Measurements from ENCODE around the gene RCC2.
A peak's percentile ranks its signal among the peaks of the same experiment; 100 is the strongest.
"Not testable (repeated sequence)": the region's sequence is repeated elsewhere in the genome, so short reads cannot be mapped to it uniquely, and the experiment has no call there.

The RCC2 gene

DNA sequence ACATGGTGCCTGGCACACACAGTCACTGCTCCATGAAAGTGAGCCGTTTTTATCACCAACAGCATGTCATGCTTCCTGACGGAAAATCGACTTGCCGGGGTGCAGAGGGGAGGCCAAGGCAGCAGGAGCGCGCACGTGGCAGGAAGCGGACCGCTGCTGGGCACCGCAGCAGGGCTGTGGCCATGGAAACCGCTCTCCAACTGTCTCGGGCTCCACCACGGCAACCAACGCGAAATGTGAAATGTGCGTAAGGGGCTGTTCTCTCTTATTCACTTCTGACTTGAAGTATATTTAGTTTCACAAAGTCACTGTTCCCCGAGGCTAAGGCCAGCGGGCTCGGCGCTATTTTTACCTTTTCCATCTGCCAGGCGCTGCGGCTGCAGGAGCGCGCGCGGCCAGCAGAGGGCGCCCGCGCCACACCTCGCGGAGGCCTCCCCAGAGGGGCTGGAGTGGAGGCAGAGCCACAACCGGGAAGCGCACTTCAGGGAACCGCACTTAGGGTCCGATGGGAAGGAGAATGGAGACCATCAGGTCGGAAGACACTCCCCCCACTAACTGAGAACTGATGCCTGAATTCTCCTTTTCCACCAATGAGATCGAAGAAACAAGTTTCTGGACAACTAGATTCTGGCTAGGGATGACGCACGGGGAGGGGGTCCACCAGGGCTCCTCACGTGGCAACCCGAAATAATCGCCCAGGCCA is 19.7 kb downstream of the RCC2 start:
- peak; percentile 42 for DNase-seq (ENCODE audit: low spot score)

DNA sequence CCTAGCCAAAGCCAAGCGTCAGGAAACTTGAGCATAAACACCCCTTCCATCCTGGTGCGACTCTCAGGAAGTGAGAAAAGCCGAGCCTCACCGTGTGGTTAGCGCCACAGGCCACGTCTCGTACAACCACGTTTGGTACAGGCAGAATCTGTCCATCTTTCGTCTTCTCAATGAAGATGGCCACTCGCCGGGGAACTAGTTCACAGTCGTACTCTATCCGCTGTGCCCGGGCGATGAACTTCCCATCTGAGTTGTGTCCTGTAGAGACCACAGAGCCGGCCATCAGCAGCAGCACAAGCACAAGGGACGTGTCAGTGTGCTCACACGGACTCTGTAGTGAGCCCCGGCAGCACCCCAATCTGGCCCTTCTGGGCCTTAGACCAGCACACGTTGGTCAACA is 23.1 kb downstream of the RCC2 start:
- no peak for DNase-seq (ENCODE audit: low spot score)

DNA sequence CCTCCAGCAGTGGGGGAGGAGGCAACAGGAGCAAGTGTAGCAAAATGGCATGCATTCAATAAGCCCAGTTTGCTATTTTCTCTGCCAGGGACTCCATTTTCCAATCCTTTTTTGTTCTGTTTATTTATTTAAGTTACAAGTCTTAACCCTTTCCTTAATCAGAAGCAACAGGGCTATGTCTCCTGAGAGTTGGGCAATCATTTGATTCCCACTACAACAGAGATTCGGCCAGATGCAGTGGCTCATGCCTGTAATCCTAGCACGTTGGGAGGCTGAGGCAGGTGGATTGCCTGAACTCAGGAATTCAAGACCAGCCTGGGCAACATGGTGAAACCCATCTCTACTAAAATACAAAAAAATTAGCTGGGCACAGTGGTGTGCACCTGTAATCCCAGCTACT is 25.5 kb downstream of the RCC2 start:
- no peak for DNase-seq (ENCODE audit: low spot score)

DNA sequence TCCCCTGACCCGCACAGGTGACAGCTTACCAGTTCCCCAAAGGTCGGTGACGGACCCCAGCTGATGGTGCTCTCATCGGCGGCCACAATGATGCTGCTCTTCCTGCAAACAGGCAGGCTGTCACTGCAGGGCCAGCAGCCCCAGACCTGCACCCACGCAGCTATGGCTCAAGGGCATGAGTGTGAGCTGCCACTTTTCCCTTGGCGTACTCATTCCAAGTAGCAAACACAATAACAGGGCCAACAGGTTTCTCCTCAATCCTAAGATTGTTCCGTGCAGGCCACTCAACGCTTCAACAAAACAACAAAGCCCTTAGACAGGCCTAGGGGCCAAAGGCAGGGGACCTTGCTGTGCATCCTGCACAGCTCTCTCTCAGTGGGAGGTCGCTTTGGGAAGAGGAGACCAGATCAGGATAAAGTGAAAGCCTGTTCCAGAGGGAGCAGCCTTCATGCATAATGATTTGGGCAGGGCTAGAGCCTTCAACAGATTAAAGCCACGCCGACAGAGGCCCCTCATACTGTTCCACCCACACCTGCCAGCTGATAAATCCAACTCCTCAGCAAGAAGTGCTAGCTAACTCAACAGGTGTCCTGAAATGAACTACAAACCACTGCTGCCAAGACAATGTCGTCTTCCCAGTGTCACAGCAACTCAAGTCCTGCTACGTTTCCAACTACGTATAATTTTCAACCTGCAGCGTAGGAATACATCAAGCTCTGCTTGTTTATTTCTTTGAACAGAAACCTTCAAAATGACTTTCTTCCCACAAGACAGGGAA is 27.2 kb downstream of the RCC2 start:
- DNase-seq (ENCODE audit: low spot score), result no peak

DNA sequence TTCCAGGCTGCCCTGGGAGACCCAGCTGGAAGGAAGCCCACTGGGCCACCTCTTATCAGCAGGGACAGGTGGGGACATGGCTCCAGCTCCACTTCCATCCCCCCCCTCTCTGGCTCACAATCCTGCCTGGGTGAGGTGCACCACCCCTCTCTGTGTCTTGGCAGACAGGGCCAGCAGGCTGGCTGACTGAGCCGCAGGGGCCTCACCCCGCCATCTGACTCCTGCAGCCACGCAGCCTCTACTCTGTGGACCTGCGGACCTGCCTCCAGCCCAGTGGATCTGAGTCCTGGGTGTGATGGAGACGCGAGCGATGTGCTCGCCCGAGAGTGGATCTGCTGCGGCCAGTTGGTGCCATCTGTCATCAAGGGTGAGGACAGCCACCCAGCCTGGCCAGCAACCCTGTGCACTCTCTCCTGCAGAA is 30.1 kb downstream of the RCC2 start:
- DNase-seq (ENCODE audit: low spot score), result no peak

DNA sequence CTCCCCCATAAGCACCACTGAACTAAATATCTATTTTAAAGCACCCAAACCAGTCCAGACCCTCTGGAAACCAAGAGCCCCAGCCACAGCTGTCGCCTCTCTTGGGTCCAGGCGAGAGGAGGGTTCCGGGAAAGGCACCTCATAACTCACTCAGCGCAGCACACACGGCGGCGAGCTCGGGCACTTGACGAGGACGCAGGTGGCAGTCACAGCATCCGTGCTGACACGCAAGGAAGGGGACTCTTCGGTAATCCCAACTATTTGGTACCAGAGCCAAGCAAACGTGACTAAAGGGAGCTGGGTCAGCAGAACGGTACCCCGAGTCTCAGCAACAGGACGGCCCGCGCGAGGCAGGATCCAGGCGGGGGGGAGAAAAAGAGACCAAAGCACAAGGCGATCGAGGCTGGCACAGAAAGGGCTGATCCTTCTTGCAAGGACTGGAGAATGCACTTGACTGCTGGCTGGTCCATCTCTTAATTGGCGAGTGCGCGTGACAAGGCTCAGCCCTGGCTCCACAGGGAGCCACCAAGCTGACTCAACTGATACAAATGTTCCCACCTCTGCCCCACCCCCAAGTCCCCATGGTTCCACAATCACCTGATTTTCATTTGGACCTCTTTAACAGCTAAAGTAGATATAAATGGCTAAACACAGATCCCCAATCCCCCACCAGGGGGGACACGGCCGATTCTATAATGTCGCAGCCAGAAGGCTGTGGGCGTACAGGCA is 31.5 kb downstream of the RCC2 start:
- not testable (repeated sequence) for DNase-seq (ENCODE audit: low spot score)

DNA sequence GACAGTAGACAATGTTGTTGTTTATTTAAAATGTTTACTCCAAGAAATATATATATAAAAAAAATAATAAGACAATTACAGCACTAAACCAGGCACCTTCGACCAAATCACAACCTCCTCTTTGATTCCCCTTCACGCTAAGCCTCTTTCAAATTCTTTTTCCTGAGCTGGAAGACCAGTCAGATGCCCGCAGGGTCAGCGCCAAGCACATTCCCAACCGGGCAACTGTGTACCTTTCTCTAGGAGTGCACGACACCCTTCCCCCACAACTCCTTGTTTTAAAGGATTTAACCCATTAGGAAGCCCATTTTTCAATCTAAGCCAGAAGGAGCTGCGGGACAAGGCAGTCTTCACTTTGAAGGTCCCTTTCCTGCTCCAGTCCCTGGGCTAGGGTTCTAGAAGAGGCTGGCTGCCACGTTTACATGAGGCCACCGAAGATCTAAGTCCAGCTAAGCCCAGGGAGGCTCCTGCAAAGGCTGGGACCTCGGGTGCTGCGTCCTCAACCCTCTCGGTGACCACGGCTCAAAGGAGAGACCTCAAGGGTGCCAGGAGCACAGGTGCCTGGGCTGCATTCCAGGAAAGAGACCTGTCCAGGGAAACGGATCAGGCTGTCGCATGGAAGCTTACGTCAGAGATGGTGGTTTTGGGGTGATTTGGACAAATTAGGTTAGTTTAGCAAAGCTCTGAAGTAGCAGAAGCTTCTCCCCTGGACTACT is 32.6 kb downstream of the RCC2 start:
- DNase-seq (ENCODE audit: low spot score), result not testable (repeated sequence)

DNA sequence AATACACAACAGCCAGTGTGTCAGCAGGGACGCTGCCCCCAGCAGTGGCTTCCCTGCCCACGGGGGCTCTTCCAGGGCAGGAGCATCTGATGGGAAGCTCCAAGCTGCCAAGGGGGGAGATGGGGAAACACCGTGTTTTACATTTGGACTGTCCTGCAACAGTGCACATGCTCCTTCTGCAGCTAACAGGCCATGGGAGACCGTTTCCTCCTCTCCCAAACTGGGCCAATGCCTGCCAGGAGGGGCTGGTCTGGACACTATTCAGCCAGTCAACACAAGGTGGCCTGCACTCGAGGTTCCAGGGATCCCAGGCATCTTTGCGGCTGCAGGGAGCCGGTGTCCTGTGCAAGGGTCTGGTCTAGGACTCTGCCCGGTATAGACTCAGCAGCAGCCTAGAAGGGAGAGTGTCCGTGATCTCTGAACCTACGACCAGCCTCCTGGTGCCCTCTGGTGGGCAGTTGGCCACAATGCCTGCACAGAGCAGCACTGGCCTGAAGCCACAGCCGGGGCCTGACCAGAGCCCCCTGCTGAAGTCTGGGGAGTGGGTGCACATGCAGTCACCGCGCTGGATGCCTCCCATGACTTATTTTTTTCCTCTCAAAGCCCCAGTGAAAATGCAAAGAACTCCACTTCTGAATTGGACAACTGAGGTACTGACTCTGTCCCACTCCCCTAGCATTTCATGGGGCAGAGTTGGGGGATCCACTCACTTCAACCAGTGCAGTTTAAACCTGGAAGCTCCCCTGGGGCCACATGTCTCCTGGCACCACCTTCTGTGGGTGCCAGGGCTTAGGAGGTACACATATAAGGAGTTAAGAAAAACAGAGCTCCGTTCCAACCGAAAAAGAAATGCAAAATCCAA is 33.3 kb downstream of the RCC2 start:
- peak; percentile 43 for DNase-seq (ENCODE audit: low spot score)

DNA sequence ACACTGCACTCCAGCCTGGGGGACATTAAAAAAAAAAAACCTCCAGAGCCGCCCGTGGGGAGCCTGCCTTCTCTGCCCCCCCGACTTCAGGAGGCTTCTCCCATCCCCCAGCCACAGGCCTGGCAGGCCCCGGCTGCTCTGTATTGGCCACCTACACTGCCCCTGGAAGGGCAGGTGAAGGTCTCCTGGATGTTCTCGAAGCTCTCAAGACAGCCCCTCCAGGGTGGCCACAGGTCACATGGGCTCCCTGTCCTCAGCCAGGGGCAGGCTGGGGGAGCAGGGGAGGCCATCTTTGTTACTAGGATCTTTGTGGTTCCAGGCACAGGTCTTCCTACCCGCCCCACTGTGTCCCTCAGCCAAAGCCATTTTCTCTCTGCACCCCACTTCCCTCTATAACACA is 34.7 kb downstream of the RCC2 start:
- DNase-seq (ENCODE audit: low spot score), result no peak

DNA sequence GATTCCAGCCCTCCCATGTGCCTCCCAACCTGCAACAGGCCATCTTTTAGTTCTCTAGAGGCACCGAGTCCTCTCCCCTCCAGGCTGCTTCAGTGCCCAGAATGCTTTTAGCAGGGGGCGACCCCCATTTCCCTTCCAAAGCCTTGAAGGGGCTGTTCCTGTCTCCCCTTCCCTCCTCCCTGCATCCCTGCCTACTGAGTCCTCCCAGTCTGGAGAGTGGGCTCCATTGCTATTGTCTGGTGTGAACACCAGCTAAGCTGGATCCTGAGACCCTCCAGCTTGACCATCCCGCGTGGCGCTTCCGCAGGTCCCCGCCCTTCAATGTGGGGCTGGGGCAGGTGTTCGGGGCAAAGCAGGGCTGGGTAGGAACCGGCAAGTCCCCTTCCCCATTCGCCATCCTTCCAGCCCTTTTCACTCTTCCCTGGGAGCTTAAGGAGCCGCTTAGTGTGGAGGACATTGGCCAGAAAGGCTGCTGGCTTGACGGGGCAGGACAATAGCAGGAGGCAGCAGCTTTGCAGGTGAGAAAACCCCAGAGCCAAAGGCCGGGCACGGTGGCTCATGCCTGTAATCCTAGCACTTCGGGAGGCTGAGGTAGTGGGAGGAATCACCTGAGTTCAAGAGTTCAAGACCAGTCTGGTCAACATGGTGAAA is 35.3 kb downstream of the RCC2 start:
- no peak for DNase-seq (ENCODE audit: low spot score)

DNA sequence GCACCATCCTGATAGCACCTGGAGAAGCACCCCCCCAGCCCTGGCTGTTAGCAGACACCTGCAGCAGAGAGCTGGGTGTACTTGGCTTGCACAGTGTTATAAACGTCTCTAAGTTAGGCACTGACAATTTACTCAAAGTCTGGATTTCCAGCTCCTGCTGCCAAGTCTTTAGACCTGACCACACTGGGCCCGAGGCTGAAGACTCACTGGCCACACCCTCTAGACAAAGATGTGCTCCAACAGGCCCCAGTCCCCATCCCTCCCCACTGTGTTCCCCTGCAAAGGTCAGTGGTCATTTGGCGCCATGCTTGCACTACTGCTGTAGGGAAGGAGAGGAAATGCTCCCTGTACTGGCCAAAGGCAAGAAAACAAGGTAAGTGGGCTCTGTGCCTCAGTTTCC is 36.4 kb downstream of the RCC2 start:
- no peak for DNase-seq (ENCODE audit: low spot score)

DNA sequence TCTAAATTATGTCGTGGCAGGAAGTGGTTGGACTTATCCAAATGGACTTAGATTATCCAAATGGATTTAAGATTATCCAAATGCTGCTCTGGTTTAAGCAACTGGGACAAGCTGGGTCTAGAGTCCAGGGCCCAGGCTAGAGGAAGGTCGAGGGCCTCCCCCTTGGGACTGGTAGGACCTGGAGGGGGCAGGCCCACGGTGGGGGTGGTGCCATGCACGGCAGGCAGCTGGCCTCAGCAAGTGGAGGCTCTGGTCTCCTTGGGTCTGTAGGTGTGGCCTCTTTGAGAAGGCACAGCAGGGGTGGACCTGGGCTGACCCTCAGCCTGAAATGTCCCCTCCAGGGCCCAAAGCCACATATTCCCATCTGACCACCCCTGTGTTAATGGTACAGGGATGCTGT is 37.6 kb downstream of the RCC2 start:
- no peak for DNase-seq (ENCODE audit: low spot score)

DNA sequence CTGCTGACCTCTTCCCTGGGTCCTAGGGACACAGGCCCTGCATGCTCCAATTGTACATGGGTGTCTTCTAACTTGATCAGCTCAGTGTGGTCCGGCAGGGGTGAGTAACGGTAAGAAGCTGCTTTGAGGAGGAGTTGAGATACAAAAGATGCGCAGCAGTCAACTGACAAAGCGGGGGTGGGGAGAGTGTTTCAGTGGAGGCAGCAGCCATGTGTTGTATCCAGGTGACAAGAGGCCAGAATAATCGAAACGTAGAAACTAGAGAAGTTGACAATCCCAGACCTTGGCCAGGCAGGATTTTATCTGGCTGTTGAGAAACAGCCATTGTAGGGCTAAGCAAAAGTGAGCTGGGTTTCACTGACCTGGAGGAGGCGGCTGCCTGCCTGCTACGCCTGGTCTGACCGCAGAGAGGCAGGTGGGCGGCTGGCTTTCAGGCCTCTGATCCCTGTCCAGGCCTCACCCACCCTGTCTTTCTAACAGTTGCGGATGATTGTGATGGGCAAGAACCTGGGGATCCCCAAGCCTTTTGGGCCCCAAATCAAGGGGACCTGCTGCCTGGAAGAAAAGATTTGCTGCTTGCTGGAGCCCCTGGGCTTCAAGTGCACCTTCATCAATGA is 38.6 kb downstream of the RCC2 start:
- no peak for DNase-seq (ENCODE audit: low spot score)

DNA sequence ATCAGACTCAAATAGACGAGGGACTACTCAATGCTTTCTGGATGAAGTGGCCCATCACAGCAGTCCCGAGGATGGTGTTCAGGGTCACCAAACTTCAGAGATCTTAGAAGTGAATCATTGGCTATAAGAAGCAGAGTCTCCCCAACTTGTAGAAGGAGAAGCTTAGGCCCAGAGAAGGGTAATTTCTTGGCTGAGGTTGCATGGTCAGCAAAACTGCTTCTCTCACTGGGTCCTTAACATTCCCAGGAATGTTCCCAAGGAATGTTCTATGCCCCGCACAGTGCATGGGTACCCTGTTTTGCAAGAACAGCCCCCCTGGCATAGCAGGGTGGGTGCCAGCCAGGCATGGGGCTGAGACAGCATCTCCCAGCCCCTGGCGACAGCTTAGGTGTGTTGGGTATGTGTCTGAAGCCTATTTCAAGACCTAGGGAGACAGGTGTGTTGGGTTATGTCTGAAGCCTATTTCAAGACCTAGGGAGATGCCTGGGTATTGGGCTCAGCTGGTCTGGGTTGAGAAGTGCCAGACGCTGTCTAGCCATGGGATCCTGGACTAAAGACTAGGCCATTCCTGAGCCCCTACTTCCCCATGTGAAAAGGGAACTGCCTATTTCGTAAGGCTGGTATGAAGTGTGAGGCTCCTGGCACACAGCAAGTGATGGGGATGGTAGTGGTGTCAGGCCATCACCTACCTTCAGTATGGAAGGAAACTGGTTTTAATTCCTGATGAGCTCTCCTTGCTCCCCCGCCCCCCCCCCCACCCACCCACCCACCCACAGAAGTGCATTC is 41.4 kb downstream of the RCC2 start:
- DNase-seq (ENCODE audit: low spot score), result no peak

DNA sequence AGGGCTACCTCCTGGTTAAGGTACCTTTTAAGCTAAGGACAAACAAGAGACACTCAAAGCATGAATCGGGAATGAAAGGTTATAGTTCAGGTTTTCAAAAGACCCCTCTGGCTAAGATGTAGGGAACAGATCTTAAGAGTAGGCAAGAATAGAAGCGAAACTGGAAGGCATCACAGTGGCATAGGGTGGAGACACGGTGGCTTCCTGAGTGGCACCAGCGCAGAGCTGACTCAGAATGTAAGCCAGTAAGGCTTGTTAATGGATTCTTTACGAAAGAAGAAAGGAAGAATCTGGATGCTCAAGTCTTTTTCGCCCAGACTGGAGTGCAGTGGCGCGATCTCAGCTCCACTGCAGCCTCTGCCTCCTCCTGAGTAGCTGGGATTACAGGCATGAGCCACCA is 46.2 kb downstream of the RCC2 start:
- no peak for DNase-seq (ENCODE audit: low spot score)

DNA sequence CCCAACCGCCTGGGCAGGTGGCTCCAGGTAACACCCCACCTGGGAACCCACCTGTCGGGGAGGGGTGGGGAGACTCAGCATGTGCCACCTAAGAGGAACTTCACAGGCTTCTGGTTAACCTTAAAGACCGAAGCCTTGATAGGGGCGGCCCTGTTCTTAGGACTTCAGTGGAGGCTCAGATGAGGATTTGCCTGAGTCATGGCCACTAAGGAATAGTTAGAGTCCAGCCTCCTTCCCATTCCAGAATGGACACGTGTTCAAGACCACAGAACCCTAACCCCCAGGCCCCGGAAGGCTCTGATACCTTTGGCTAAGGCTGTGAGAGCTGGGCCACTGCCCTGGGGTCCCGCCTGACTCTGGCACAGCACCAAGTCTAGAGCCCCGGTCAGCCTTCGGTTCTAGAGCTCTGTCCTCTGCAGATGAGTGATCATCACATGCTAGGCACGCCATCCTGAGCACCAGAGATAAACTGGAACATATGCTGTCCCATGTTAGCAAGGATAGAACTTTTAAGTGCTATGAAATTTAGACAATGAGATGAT is 47.2 kb downstream of the RCC2 start:
- DNase-seq (ENCODE audit: low spot score), result no peak

DNA sequence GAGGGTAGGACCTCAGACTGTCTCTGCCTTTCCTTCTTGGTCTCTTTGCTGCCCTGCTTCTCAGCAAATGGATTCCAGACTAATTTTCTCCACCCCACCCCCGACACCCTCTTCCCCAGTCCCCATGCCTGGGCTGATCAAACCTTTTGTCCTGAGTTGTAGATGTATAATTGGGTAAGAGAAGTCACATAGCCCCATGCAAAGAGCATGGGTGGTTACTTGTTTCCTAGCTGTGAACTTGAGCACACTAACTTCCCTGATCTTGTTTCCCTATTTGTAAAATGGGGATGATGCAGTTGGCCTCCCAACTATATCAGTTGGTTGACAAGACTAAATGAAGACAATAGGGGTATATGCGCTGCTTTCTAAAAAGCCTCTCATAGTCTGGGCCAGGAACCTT is 58.3 kb downstream of the RCC2 start:
- no peak for DNase-seq (ENCODE audit: low spot score)

DNA sequence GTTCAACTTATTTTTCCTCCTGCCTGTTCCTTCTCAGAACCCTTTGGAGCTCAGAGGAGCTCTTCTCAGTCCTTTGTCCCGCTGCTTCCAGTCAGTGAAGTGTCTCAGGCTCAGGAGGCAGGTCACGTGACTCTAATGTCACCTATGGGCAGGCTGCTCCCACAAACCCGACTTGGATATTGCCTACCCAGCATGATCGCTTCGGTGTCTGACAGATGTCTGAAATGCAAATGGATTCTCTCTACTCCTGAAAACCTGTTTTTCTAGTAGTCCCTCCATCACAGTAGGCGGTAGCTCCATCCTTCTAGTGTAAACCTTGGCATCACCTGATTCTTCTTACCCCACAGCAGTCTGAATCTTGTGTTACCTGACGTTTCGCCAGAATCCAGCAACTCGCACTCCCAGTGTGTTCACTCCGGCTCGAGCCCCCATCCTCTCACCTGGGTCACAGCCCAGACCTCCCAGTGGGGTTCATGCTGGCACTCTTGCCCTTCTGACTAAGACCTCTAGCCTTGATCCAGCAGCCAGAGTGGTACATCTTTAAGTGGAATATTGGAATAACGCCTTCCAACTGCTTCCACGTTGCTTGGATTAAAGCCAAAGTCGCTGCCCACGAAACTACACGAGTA is 62.0 kb downstream of the RCC2 start:
- no peak for DNase-seq (ENCODE audit: low spot score)

DNA sequence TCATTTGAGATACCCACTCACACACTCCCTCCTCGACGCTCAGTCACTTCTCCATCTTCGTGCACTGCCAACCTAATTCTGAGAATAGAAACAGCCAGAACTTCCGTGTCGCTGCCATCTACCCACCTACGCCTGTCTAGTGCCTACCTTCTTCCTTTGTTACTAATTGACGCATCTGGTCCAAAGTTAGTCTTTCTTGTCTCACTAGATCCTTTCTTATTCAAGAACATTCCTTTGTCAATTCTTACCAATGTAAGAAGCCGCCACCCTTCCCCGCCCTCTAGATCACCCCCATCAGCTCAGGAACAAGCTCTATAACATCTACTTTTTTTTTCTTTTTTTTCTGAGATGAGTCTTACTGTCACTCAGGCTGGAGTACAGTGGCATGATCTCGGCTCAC is 63.8 kb downstream of the RCC2 start:
- no peak for DNase-seq (ENCODE audit: low spot score)
